ENCODE measurements around the gene SLC38A1. TPM values are rescaled to one million over a fixed set of nuclear protein-coding genes. Genes with fewer than 3 reads are reported as not detected.
"Not testable (repeated sequence)": the region's sequence is repeated elsewhere in the genome, so short reads cannot be mapped to it uniquely, and the experiment has no call there.

The SLC38A1 gene
- total RNA-seq, 4 donors from 2014 or later: 14.8 to 48.5 (median 28.4) TPM

DNA sequence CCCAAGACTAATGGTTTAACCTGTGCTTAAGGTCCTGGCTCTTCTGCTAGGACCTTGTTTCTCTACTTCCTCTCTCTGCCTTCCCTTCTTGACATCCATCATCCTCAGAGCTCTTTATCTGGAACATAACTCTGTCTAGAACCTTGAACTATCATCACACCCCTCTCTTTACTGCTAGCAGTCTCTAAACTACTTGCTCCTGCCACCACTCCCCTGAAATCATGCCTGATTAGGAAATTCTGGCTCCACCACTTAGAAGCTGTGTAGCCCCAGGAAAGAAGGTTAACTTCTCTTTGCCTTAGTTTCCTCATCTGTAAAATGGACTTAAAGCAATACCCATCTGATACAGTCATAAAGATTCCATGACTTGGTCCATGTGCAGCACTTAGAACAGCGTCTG lies 9.1 kb downstream of the SLC38A1 start:
- TF ChIP-seq, protein P1, sequence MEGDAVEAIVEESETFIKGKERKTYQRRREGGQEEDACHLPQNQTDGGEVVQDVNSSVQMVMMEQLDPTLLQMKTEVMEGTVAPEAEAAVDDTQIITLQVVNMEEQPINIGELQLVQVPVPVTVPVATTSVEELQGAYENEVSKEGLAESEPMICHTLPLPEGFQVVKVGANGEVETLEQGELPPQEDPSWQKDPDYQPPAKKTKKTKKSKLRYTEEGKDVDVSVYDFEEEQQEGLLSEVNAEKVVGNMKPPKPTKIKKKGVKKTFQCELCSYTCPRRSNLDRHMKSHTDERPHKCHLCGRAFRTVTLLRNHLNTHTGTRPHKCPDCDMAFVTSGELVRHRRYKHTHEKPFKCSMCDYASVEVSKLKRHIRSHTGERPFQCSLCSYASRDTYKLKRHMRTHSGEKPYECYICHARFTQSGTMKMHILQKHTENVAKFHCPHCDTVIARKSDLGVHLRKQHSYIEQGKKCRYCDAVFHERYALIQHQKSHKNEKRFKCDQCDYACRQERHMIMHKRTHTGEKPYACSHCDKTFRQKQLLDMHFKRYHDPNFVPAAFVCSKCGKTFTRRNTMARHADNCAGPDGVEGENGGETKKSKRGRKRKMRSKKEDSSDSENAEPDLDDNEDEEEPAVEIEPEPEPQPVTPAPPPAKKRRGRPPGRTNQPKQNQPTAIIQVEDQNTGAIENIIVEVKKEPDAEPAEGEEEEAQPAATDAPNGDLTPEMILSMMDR (IDR thresholded peaks at IDR 0.05): no peak
- ATAC-seq (ENCODE audit: low FRiP score): no peak
- no peak for DNase-seq (ENCODE audit: low spot score)

DNA sequence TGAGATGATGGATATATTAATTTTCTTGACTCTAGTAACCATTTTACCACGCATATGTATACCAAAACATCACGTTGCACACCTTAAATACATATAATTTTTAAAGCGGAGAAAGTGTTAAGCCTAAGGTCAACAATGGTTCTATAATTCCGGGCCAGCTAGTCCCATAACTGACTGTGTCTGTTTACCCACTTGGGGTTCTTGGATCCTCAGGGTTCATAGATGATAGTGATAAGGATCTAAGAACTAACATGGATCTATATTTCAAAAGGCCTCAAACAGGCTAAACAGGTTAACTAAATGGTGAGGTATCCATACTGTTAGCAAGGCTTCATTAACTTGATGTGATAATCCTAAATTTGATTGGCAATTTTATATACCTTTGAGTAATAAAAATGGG lies 9.8 kb downstream of the SLC38A1 start:
- ATAC-seq (ENCODE audit: low FRiP score) (no peak), DNase-seq (ENCODE audit: low spot score) (no peak)
- TF ChIP-seq, protein P1 (IDR thresholded peaks at IDR 0.05): no peak

DNA sequence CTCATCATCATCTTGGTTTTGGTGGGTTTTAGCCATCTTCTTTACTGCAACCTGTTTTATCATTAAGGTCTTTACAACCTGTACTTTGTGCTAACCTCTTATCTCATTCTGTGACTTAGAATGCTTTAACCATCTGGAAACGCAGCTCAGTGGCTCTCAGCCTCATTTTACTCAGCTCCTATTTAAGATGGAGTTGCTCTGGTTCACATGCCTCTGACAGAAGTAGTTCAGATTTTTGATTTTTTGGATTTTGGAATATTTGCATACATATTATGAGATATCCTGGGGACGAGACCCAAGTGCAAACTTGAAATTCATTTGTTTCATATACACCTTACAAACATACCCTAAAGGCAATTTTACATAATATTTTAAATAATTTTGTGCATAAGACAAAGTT lies 10.7 kb downstream of the SLC38A1 start:
- ATAC-seq (ENCODE audit: low FRiP score) (no peak), DNase-seq (ENCODE audit: low spot score) (no peak)
- TF ChIP-seq, protein P1 (IDR thresholded peaks at IDR 0.05): no peak

DNA sequence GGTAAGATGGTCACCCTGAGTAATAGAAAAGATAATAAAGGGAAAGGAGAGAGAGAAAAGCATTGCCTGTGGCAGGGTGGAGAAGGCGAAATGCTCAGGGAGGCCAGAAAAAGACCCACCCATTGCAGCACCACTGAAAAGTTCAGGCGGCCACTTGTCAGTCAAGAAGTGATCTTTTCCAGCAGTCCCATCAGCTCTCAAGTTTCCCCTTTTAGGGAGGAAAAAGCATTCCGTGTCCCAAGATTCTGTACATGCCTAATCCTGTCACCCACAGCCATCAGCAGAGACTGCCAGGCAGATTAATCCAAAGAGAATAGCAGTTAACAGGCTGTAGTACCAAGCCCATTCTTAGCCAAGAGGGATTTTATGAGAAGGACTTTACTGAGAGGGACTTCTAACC lies 11.9 kb downstream of the SLC38A1 start:
- DNase-seq (ENCODE audit: low spot score) (no peak), ATAC-seq (ENCODE audit: low FRiP score) (no peak)
- TF ChIP-seq, protein P1 (IDR thresholded peaks at IDR 0.05): no peak

DNA sequence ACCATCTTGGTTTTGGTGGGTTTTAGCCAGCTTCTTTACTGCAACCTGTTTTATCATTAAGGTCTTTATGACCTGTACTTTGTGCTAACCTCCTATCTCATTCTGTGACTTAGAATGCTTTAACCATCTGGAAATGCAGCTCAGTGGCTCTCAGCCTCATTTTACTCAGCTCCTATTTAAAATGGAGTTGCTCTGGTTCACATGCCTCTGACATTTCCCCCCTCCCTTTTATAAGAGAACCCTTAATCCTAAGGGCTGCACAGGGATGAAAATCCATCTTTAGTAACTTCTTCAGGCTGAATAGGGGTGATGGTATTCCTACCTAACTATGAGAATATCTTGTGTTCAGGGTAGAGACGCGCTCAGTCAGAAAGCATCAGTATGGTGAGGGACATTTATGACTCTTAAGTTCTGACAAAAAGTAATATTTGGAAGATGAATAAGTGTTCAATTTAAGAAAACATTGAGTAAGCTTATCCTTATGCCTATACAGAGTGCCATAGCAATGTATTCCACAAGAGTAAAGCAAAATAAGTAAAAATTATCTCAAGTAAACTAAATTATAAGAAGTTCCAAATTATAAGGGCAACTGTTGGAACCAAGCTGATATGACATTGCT lies 15.2 kb downstream of the SLC38A1 start:
- TF ChIP-seq, protein P1 (IDR thresholded peaks at IDR 0.05): no peak
- ATAC-seq (ENCODE audit: low FRiP score) (no peak), DNase-seq (ENCODE audit: low spot score) (no peak)

DNA sequence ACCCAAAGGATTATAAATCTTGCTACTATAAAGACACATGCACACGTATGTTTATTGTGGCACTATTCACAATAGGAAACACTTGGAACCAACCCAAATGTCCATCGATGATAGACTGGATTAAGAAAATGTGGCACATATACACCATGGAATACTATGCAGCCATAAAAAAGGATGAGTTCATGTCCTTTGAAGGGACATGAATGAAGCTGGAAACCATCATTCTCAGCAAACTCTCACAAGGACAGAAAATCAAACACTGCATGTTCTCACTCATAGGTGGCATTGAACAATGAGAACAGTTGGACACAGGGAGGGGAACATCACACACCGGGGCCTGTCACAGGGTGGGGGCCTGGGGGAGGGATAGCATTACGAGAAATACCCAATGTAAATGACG lies 16.8 kb downstream of the SLC38A1 start:
- ATAC-seq (ENCODE audit: low FRiP score): not testable (repeated sequence)

DNA sequence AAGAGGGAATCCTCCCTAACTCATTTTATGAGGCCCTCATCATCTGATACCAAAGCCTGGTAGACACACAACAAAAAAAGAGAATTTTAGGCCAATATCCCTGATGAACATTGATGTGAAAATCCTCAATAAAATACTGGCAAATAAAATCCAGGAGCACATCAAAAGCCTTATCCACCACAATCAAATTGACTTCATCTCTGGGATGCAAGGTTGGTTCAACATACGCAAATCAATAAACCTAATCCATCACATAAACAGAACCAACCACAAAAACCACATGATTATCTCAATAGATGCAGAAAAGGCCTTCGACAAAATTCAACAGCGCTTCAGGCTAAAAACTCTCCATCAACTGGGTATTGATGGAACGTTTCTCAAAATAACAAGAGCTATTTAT lies 18.9 kb downstream of the SLC38A1 start:
- DNase-seq (ENCODE audit: low spot score); ATAC-seq (ENCODE audit: low FRiP score): not testable (repeated sequence)

More for the DNA sequence above, 16.8 kb downstream of the SLC38A1 start:
- DNase-seq (ENCODE audit: low spot score): not testable (repeated sequence)

DNA sequence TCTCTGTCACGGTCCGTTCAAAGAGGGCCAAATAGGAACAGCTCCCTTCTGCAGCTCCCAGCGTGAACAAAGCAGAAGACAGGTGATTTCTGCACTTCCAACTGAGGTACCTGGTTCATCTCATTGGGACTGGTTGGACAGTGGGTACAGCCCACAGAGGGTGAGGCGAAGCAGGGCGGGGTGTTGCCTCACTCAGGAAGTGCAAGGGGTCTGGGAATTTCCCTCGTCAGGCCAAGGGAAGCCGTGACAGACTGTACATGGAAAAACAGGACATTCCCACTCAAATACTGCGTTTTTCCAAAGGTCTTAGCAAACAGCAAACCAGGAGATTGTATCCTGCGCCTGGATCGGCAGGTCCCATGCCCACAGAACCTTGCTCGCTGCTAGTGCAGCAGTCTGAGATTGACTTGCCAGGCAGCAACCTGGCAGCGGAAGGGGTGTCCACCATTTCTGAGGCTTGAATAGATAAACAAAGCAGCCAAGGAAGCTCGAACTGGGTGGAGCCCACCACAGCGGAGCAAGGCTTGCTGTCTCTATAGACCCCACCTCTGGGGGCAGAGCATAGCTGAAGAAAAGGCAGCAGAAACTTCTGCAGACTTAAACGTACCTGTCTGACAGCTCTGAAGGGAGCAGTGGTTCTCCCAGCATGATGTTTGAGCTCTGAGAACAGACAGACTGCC lies 22.7 kb downstream of the SLC38A1 start:
- DNase-seq (ENCODE audit: low spot score) (no peak), ATAC-seq (ENCODE audit: low FRiP score) (no peak)
- TF ChIP-seq, protein P1 (IDR thresholded peaks at IDR 0.05): no peak
